HG02943 (cell line): ENCODE measurements around the gene KRT84.
"Not testable (repeated sequence)": the region's sequence is repeated elsewhere in the genome, so short reads cannot be mapped to it uniquely, and the experiment has no call there.

Source experiments
- ATAC-seq: cut with Tn5 transposase; IDR thresholded peaks from one replicate; pipeline ENCODE4 v1.9.1; 2021; ENCODE audit warnings: mild to moderate bottlenecking, low read depth, moderate library complexity; ENCODE audit not compliant: unreplicated experiment

Gene KRT84

GRCh38 chr12:52347551-52348510 lies 37.6 kb downstream of the KRT84 start:
- ATAC-seq, result no peak

- ATAC-seq, result no peak
Measured at GRCh38 chr12:52347016-52347415, 38.4 kb downstream of the KRT84 start.

DNA sequence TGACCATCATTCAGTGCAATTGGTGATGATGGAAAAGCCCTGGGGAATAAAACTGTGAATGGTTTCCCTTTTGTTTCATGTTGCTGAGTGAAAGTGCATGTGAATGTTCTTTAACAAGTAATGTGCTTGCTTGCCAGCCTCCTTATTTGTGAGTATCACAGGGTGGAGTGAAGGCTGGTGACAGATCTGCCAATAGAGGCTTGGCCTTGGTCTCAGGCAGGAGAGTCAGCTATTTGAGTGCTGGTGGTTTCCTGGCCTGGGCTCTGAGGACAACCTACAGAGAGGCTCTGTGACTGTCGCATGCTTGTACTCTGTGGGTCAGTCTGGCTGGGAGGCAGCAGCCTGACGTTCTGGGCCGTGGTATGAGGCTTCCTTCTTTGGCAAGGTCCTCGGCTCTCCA lies 38.9 kb downstream of the KRT84 start:
- ATAC-seq, result no peak

- ATAC-seq, result not testable (repeated sequence)
Measured at GRCh38 chr12:52345041-52345440, 40.4 kb downstream of the KRT84 start.

DNA sequence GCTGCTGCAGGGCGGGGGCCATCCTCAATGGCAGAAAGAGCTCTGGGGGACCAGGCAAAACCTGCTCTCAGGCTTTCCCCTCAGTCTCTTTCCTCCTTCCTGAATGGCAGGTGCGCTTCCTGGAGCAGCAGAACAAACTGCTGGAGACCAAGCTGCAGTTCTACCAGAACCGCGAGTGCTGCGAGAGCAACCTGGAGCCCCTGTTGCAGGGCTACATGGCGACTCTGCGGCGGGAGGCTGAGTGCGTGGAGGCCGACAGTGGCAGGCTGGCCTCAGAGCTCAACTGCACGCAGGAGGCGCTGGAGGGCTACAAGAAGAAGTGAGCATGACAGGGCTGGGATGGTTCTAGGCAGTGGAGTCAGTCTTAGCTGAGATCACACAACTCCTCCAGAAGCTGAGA lies 41.3 kb downstream of the KRT84 start:
- ATAC-seq, result no peak

GRCh38 chr12:52343550-52343949 lies 41.9 kb downstream of the KRT84 start:
- ATAC-seq, result no peak

GRCh38 chr12:52342781-52343490 lies 42.5 kb downstream of the KRT84 start:
- no peak for ATAC-seq

DNA sequence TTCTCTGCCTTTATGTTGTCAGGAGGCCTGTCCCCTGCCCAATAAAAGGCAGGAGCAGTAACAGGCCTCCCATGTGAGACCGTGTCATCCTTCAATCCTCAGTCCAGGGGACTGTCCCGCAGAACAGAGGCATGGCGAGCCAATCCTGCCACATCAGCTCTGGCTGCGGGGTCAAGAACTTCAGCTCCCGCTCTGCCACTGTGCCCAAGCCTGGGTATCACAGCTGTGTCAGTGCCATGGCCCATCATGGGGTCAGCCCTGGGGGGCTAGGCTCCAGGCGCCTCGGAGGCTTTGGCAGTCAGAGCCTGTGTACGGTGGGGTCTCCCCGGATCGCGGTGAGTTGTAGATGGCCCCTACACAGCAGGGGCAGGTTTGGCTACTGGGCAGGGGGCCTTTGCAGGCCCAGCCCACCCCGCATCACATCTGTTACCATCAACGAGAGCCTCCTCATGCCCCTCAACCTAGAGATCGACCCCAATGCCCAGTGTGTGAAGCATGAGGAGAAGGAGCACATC lies 44.3 kb downstream of the KRT84 start:
- ATAC-seq, result no peak

- no peak for ATAC-seq
Measured at GRCh38 chr12:52338241-52338960, 47.1 kb downstream of the KRT84 start.

DNA sequence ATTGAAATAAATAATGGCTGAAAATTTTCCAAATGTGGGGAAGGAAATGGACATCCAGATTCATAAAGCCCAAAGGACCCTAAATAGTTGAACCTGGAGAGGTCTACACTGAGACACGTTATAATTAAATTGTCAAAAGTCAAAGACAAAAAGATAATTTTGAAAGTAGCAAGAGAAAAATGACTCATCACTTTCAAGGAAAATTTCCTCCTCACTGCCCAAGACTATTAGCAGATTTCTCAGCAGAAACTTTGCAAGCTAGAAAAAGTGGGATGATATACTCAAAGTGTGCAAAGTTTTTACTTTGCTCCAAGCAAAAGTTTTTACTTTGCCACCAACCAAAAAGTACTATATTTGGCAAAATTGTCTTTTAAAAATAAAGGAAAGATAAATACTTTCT lies 48.4 kb downstream of the KRT84 start:
- ATAC-seq, result no peak

GRCh38 chr12:52336641-52337040 lies 48.8 kb downstream of the KRT84 start:
- no peak for ATAC-seq

DNA sequence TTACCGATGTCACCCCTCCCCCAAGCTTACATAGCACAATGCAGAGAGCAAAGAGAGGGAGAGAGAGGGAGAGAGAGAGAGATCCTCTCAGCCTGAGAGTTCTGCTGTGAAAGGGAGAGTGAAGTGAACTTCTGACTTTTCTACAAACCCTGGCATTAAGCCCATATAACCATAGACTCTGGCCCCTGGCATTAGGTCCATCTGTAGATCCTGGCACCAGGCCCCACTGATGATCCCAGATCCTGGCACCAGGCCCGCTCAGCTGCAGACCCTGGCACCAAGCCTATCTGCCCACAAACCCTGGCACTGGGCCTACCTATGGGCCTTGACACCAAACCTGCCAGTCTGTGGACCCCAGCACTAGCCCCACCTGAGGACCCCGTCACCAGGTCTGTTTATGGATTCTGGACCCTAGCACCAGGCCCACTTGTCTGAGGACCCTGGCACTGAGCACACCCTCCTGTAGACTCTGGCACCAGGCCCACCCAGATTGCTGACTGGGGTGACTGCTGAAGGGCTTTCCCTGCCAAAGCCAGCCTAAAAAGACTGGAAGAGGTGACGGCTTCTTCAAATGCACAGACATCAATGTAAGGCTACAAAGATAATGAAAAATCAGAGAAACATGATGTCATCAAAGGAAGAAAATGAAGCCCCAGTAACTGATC lies 49.7 kb downstream of the KRT84 start:
- ATAC-seq, result no peak

DNA sequence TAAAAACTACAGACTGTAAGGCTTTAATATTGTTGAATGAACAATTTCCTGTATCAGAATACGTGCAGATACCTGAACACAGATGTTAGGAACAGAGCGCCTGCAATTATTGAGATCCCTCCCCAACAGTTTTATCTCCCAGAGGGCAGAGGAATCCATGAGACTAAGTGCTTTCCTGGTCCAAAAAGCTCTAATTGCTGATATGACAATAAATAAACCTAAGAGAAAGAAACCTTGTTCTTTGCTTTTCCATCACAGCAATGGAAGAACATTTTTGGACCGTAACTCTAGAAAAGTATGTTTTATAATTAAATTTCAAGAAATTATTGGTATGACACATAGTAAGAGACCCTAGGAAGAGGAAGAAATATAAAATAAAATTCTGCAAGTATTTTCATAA lies 51.3 kb downstream of the KRT84 start:
- ATAC-seq, result no peak

GRCh38 chr12:52333321-52333720 lies 52.1 kb downstream of the KRT84 start:
- no peak for ATAC-seq

DNA sequence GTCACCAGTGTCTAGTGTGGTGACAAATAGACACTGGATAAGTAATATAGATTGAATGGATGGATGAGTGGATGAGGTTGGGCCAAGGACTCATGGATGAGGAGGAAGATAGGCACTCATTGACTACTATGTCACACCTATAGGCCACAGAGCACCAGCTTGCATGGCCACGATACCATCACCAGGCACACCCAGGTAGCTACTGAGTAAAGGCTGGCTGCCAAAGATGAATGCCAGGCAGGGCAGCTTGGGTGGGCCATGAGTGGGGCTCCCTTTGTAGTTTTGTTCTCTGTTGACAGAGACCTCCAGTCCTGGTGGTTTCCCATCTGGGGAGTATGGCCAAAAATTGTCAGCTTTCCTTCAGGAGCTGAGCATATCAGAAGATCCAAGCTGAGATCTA lies 53.1 kb downstream of the KRT84 start:
- no peak for ATAC-seq

DNA sequence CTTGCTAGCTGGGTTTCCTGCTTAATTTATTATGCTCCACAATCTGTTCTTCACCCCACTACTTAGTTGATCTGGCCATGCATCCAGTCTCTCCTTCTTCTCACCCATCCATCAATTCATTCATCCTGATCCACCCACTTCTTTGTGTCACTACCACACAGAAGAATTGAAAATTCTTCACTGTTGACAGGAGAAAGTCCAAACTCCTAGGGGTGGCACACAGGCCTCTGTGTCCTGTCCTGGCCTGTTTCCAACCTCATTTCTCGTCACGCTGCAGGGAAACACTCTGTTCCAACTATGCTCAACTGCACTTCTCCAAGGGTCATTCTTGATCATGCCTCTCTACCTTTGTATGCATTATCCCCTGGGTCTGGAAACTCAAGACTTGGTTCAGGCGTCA lies 53.6 kb downstream of the KRT84 start:
- no peak for ATAC-seq

GRCh38 chr12:52331039-52331438 lies 54.4 kb downstream of the KRT84 start:
- ATAC-seq, result no peak

GRCh38 chr12:52327830-52328500 lies 57.5 kb downstream of the KRT84 start:
- ATAC-seq, result no peak
